Liver (tissue), 9 donors: Measurements from ENCODE around the gene FAM219A. TPM values are rescaled to one million over a fixed set of nuclear protein-coding genes. Genes with fewer than 3 reads are reported as not detected.

Experiments
- DNase-seq: peaks from one replicate; pipeline ENCODE4 v3.0.0-alpha.2; 2017; ENCODE audit warnings: low spot score
- H3K27ac ChIP-seq, 2 donors: one replicate each; pipeline ENCODE4 v1.7.0; 2013; ENCODE audit warnings: inconsistent platforms in 2 of 2, low read length in 2 of 2, control low read depth in 1 of 2, low read depth in 1 of 2, mild to moderate bottlenecking in 1 of 2
- H3K27me3 ChIP-seq, 4 donors: one replicate each; pipeline versions ENCODE4 v1.6.1 to v1.7.0; 2013; ENCODE audit warnings: low read length in 3 of 4, inconsistent platforms in 1 of 4, mild to moderate bottlenecking in 1 of 4, moderate library complexity in 1 of 4; ENCODE audit not compliant: control insufficient read depth in 4 of 4, insufficient read depth in 4 of 4
- H3K36me3 ChIP-seq, 4 donors: one replicate each; pipeline versions ENCODE4 v1.6.1 to v1.7.0; 2013; ENCODE audit warnings: low read length in 3 of 4, mild to moderate bottlenecking in 3 of 4, low read depth in 1 of 4, moderate library complexity in 1 of 4; ENCODE audit not compliant: control insufficient read depth in 4 of 4, insufficient read depth in 3 of 4
- H3K4me1 ChIP-seq, 4 donors: one replicate each; pipeline versions ENCODE4 v1.6.1 to v1.7.0; 2013; ENCODE audit warnings: low read length in 3 of 4, mild to moderate bottlenecking in 3 of 4, moderate library complexity in 1 of 4; ENCODE audit not compliant: control insufficient read depth in 4 of 4, insufficient read depth in 4 of 4
- H3K4me3 ChIP-seq, 3 donors: one replicate each; pipeline versions ENCODE4 v1.6.1 to v1.7.0; 2013; ENCODE audit warnings: low read length in 3 of 3, control low read depth in 1 of 3, low read depth in 1 of 3, mild to moderate bottlenecking in 1 of 3
- H3K9ac ChIP-seq, 2 donors: one replicate each; pipeline ENCODE4 v1.7.0; 2013; ENCODE audit warnings: low read length in 2 of 2, mild to moderate bottlenecking in 2 of 2, moderate library complexity in 2 of 2, control low read depth in 1 of 2, low read depth in 1 of 2
- H3K9me3 ChIP-seq, 4 donors: one replicate each; pipeline versions ENCODE4 v1.6.1 to v1.7.0; 2013; ENCODE audit warnings: low read length in 3 of 4; ENCODE audit not compliant: control insufficient read depth in 4 of 4
- ATF3 ChIP-seq: IDR thresholded peaks from 2 replicates; pipeline ENCODE4 v1.6.1; 2016; ENCODE audit warnings: antibody characterized with exemption
- CTCF ChIP-seq: fragments of 150-350 bp; IDR thresholded peaks from 2 replicates; pipeline ENCODE4 v1.5.1; 2017; ENCODE audit warnings: improper control_type of control experiment, low read depth, low read length; ENCODE audit not compliant: missing input control
- EGR1 ChIP-seq, 2 donors: IDR thresholded peaks; 2 replicates each; pipeline ENCODE4 v1.6.1; 2016 to 2018; ENCODE audit warnings: antibody characterized with exemption in 2 of 2, low read depth in 2 of 2
- FOXA1 ChIP-seq: IDR thresholded peaks from 2 replicates; pipeline ENCODE4 v1.6.1; 2016; ENCODE audit warnings: antibody characterized with exemption
- FOXA2 ChIP-seq: IDR thresholded peaks from 2 replicates; pipeline ENCODE4 v1.6.1; 2016; ENCODE audit warnings: antibody characterized with exemption
- GABPA ChIP-seq, 2 donors: IDR thresholded peaks in 1 of 2; conservative IDR thresholded peaks in 1 of 2; 2 replicates each; pipeline ENCODE4 v1.6.1; 2016; ENCODE audit warnings: antibody characterized with exemption in 2 of 2, mild to moderate bottlenecking in 1 of 2, moderate library complexity in 1 of 2
- HNF4A ChIP-seq, 2 donors: conservative IDR thresholded peaks; 2 replicates each; pipeline ENCODE4 v1.6.1; 2016; ENCODE audit warnings: antibody characterized with exemption in 2 of 2, mild to moderate bottlenecking in 2 of 2
- JUND ChIP-seq, 2 donors: IDR thresholded peaks; 2 replicates each; pipeline ENCODE4 v1.6.1; 2016; ENCODE audit warnings: antibody characterized with exemption in 2 of 2
- MAX ChIP-seq: IDR thresholded peaks from 2 replicates; pipeline ENCODE4 v1.6.1; 2016; ENCODE audit warnings: antibody characterized with exemption
- NR2F2 ChIP-seq: IDR thresholded peaks from 2 replicates; pipeline ENCODE4 v1.6.1; 2016; ENCODE audit warnings: antibody characterized with exemption
- REST ChIP-seq: IDR thresholded peaks from 2 replicates; pipeline ENCODE4 v1.6.1; 2016; ENCODE audit warnings: antibody characterized with exemption, mild to moderate bottlenecking
- RXRA ChIP-seq, 2 donors: IDR thresholded peaks; 2 replicates each; pipeline ENCODE4 v1.6.1; 2017 to 2018; ENCODE audit warnings: antibody characterized with exemption in 2 of 2, mild to moderate bottlenecking in 1 of 2
- SP1 ChIP-seq: IDR thresholded peaks from 2 replicates; pipeline ENCODE4 v1.6.1; 2018; ENCODE audit warnings: antibody characterized with exemption, mild to moderate bottlenecking
- TAF1 ChIP-seq: conservative IDR thresholded peaks from 2 replicates; pipeline ENCODE4 v1.6.1; 2016; ENCODE audit warnings: antibody characterized with exemption, mild to moderate bottlenecking
- YY1 ChIP-seq: IDR thresholded peaks from 2 replicates; pipeline ENCODE4 v1.6.1; 2016; ENCODE audit warnings: antibody characterized with exemption, mild to moderate bottlenecking
- WGBS: extraction: QIAGEN DNeasy Blood & Tissue Kit; methylation state at CpG from one replicate; pipeline ENCODE4 v1.1.7; 2013; 5-methylcytosine and 5-hydroxymethylcytosine counted together
- polyA plus RNA-seq, 2 donors: library from polyadenylated mRNA; stranded (reverse) in 1 of 2; unstranded in 1 of 2; fragments of 200-250 nt in 1 of 2; fragments of >200 nt in 1 of 2; fragmentation: Nextera tagmentation in 1 of 2; extraction: Ambion mirVana in 1 of 2; gene quantifications; one replicate each; pipeline versions ENCODE4 v1.2.1 to v1.2.3, GENCODE V29; 2013 to 2015
- total RNA-seq, 2 donors: library from RNA; depleted of rRNA; stranded (reverse); fragments of >200 nt; gene quantifications; one replicate each; pipeline ENCODE4 v1.2.3, GENCODE V29; 2014
- donor health status: healthy.
- donor health status: healthy.
- donor health status: healthy.
- donor health status: healthy.
- donor health status: healthy.

Gene FAM219A
- total and polyA plus RNA-seq, 4 donors = 1.6 to 3.6 (median 2.4) TPM

- no peak overlapping the region for H3K9ac ChIP-seq
- no peaks in the 10 kb centered on the region for H3K27me3 ChIP-seq
- H3K36me3 ChIP-seq = peaks cover 3 to 11% (median 7%) of the 10 kb centered on the region in 4 donors
- peak overlapping the region; percentile 19 to 48 for H3K27ac ChIP-seq
- WGBS = 67% methylated on average over 3 of the region's 3 CpGs
- peaks cover 7 to 54% (median 41%) of the 10 kb centered on the region in 4 donors for H3K4me1 ChIP-seq
- TF ChIP-seq EGR1 (IDR thresholded peaks at IDR 0.05; ENCODE audit: low read depth in 2 of 2) (no peak), YY1 (no peak), RXRA (IDR thresholded peaks at IDR 0.05) (no peak), ATF3 (no peak), SP1 (no peak), JUND (IDR thresholded peaks at IDR 0.05) (no peak), HNF4A (conservative IDR thresholded peaks at IDR 0.05) (no peak), REST (no peak), CTCF (no peak), GABPA (IDR thresholded peaks at IDR 0.05 in 1 of 2, conservative IDR thresholded peaks at IDR 0.05 in 1 of 2) (no peak), TAF1 (no peak), MAX (no peak), FOXA1 (no peak)
- H3K9me3 ChIP-seq = no peaks in the 10 kb centered on the region
- DNase-seq = no peak
- no peak overlapping the region for H3K4me3 ChIP-seq
Observed at GRCh38 chr9:34374339-34374738, 84.0 kb downstream of the FAM219A start.

- Histone ChIP-seq H3K27me3 (no peaks in the 10 kb centered on the region), H3K9ac (no peak overlapping the region), H3K4me1 (peaks cover 8 to 54% (median 38%) of the 10 kb centered on the region in 4 donors), H3K36me3 (peaks cover 3 to 11% (median 7%) of the 10 kb centered on the region in 4 donors), H3K4me3 (no peak overlapping the region), H3K9me3 (no peaks in the 10 kb centered on the region), H3K27ac (peak overlapping the region; percentile 44 to 48)
- WGBS = 84% methylated on average over 2 of the region's 2 CpGs
- TF ChIP-seq NR2F2 (no peak), FOXA2 (no peak), YY1 (no peak), HNF4A (conservative IDR thresholded peaks at IDR 0.05) (no peak)
- DNase-seq = no peak
Observed at GRCh38 chr9:34373749-34374148, 84.6 kb downstream of the FAM219A start.
